Amniotic stem cell (primary cell): ENCODE results near the gene FSTL3.
"Not testable (repeated sequence)": the region's sequence is repeated elsewhere in the genome, so short reads cannot be mapped to it uniquely, and the experiment has no call there.

Experiments
- DNase-seq: peaks from one replicate; lab custom pipeline; 2025; lab: John Stamatoyannopoulos, UW

Gene FSTL3

GRCh38 chr19:682678-683320, 6.6 kb downstream of the FSTL3 start:
- no peak for DNase-seq

- no peak for DNase-seq
Observed at GRCh38 chr19:685454-685931, 9.3 kb downstream of the FSTL3 start.

GRCh38 chr19:686589-687297, 10.6 kb downstream of the FSTL3 start:
- DNase-seq, result no peak

GRCh38 chr19:687569-688166, 11.5 kb downstream of the FSTL3 start:
- DNase-seq, result no peak

- DNase-seq, result no peak
Observed at GRCh38 chr19:688214-688613, 12.0 kb downstream of the FSTL3 start.

GRCh38 chr19:688992-689391, 12.8 kb downstream of the FSTL3 start:
- DNase-seq, result no peak

- no peak for DNase-seq
Observed at GRCh38 chr19:690203-690602, 14.0 kb downstream of the FSTL3 start.

- no peak for DNase-seq
Observed at GRCh38 chr19:694481-695351, 18.5 kb downstream of the FSTL3 start.

- no peak for DNase-seq
Observed at GRCh38 chr19:695352-695949, 19.3 kb downstream of the FSTL3 start, which contains the start of gene PRSS57. Gene PRSS57, minus strand, starts transcription at chr19:695452. Its CDS starts 22 bp downstream, at chr19:695430.

- not testable (repeated sequence) for DNase-seq
Observed at GRCh38 chr19:698529-698928, 22.3 kb downstream of the FSTL3 start.

GRCh38 chr19:699885-700284, 23.7 kb downstream of the FSTL3 start:
- not testable (repeated sequence) for DNase-seq

- DNase-seq, result not testable (repeated sequence)
Observed at GRCh38 chr19:702847-703246, 26.7 kb downstream of the FSTL3 start.

- no peak for DNase-seq
Observed at GRCh38 chr19:703329-703650, 27.1 kb downstream of the FSTL3 start.

- no peak for DNase-seq
Observed at GRCh38 chr19:703651-704446, 27.7 kb downstream of the FSTL3 start.

GRCh38 chr19:704447-704741, 28.2 kb downstream of the FSTL3 start:
- DNase-seq, result no peak

- DNase-seq, result no peak
Observed at GRCh38 chr19:708154-709143, 32.3 kb downstream of the FSTL3 start, which contains the start of gene PALM. Gene PALM, plus strand, starts transcription at chr19:708935. Its CDS starts 212 bp downstream, at chr19:709147.

- no peak for DNase-seq
Observed at GRCh38 chr19:709196-709964, 33.2 kb downstream of the FSTL3 start.

GRCh38 chr19:709965-710571, 33.9 kb downstream of the FSTL3 start:
- no peak for DNase-seq

- no peak for DNase-seq
Observed at GRCh38 chr19:710767-711166, 34.6 kb downstream of the FSTL3 start.
